PC-3 (cell line): ENCODE data around the gene FIGLA. TPM values are rescaled to one million over a fixed set of nuclear protein-coding genes. Genes with fewer than 3 reads are reported as not detected.

Source experiments
- ATAC-seq: fragments of 200-7000 bp; cut with Tn5 transposase; 2 replicates; pipeline ENCODE4 v1.9.1; 2020; ENCODE audit warnings: mild to moderate bottlenecking, moderate library complexity
- BruUV-seq: library from RNA; stranded (reverse); fragments of 400-500 nt; replicated peaks from 2 replicates; lab custom pipeline; 2021; lab: Mats Ljungman, UMichigan
- CTCF ChIA-PET: fragments of 300-600 bp; sonication (Branson Sonifier 250); formaldehyde crosslinking; loops from one replicate; lab custom pipeline; 2022; ENCODE audit warnings: antibody characterized with exemption; lab: Charles Lee
- POLR2A ChIA-PET: fragments of 300-600 bp; sonication (Branson Sonifier 250); formaldehyde crosslinking; loops from one replicate; lab custom pipeline; 2022; ENCODE audit warnings: antibody characterized with exemption; ENCODE audit not compliant: unreplicated experiment; lab: Charles Lee
- DNase-seq: peaks from one replicate; pipeline ENCODE4 v3.0.0-alpha.2; 2015
- H2AFZ ChIP-seq: fragments of 300-600 bp; sonication (generic); 2 replicates; pipeline ENCODE4 v1.6.0; 2016; ENCODE audit warnings: antibody characterized with exemption, low read length
- H3F3A ChIP-seq: fragments of 300-600 bp; sonication (generic); one replicate; pipeline ENCODE4 v1.6.0; 2017; ENCODE audit warnings: antibody characterized with exemption, low read length, control low read depth, mild to moderate bottlenecking; ENCODE audit not compliant: unreplicated experiment
- H3K27ac ChIP-seq: fragments of 300-600 bp; sonication (generic); 2 replicates; pipeline ENCODE4 v1.5.1; 2016; ENCODE audit warnings: mild to moderate bottlenecking, low read length
- H3K27me3 ChIP-seq: fragments of 300-600 bp; sonication (generic); 2 replicates; pipeline ENCODE4 v1.6.1; 2016; ENCODE audit warnings: low read length, mixed read lengths
- H3K36me3 ChIP-seq: fragments of 300-600 bp; sonication (generic); 2 replicates; pipeline ENCODE4 v1.6.1; 2016; ENCODE audit warnings: low read depth, mixed run types, low read length, mixed read lengths
- H3K4me1 ChIP-seq: fragments of 300-600 bp; sonication (generic); 2 replicates; pipeline ENCODE4 v1.5.1; 2016; ENCODE audit warnings: low read length; ENCODE audit not compliant: insufficient read depth
- H3K4me2 ChIP-seq: fragments of 300-600 bp; sonication (generic); 2 replicates; pipeline ENCODE4 v1.6.0; 2016; ENCODE audit warnings: low read length
- H3K4me3 ChIP-seq: fragments of 300-600 bp; sonication (generic); 2 replicates; pipeline ENCODE4 v1.5.1; 2016; ENCODE audit warnings: mild to moderate bottlenecking, low read length, mixed read lengths
- H3K79me2 ChIP-seq: fragments of 300-600 bp; sonication (generic); 2 replicates; pipeline ENCODE4 v1.6.1; 2017; ENCODE audit warnings: low read length, mixed read lengths
- H3K9ac ChIP-seq: fragments of 300-600 bp; sonication (generic); 2 replicates; pipeline ENCODE4 v1.6.0; 2016; ENCODE audit warnings: mild to moderate bottlenecking, low read length
- H3K9me2 ChIP-seq: fragments of 300-600 bp; sonication (generic); replicated peaks from 2 replicates; pipeline ENCODE4 v1.6.1; 2016; ENCODE audit warnings: mixed run types, low read length, mixed read lengths
- H3K9me3 ChIP-seq: fragments of 300-600 bp; sonication (generic); 2 replicates; pipeline ENCODE4 v1.6.1; 2016; ENCODE audit warnings: low read length, mixed read lengths
- H4K20me1 ChIP-seq: fragments of 300-600 bp; sonication (generic); 2 replicates; pipeline ENCODE4 v1.6.1; 2016; ENCODE audit warnings: low read length, mixed read lengths
- EZH2 ChIP-seq: fragments of 300-600 bp; sonication (generic); IDR thresholded peaks from one replicate; pipeline ENCODE4 v1.6.1; 2017; ENCODE audit warnings: antibody characterized with exemption, mild to moderate bottlenecking, low read length; ENCODE audit not compliant: unreplicated experiment
- EZH2phosphoT487 ChIP-seq: fragments of 300-600 bp; sonication (generic); IDR thresholded peaks from 2 replicates; pipeline ENCODE4 v1.6.1; 2018; ENCODE audit warnings: mild to moderate bottlenecking, antibody characterized with exemption, low read length, borderline replicate concordance
- intact Hi-C: fragments of 100-400 bp; cut with micrococcal nuclease; formaldehyde crosslinking; loops from 2 replicates; pipeline ENCODE4 v1.9.0; 2023
- total RNA-seq: library from RNA; depleted of rRNA; stranded (reverse); fragments of >200 nt; gene quantifications from 2 replicates; pipeline ENCODE4 v1.2.3, GENCODE V29; 2014
- TF ChIP-seq, protein P1 (sequence below): fragments of 300-600 bp; sonication (generic); conservative IDR thresholded peaks from 2 replicates; pipeline ENCODE4 v1.5.1; 2017; ENCODE audit warnings: antibody characterized with exemption, low read depth, mild to moderate bottlenecking, low read length

The FIGLA gene
- total RNA-seq, 1 experiment from 2014 or later, result not detected

GRCh38 chr2:70823249-70823648, 32.8 kb upstream of the FIGLA start:
- intact Hi-C loops, result no loop called here
- DNase-seq, result no peak
- POLR2A ChIA-PET, result no interaction called here
- BruUV-seq, result no TSS peak
- no peaks in the 10 kb centered on the region for H3K9me2 ChIP-seq
- H3K79me2 ChIP-seq, result no peaks in the 10 kb centered on the region
- no peaks in the 10 kb centered on the region for H3K36me3 ChIP-seq
- no peaks in the 10 kb centered on the region for H4K20me1 ChIP-seq
- H3K27me3 ChIP-seq, result peaks cover 53% of the 10 kb centered on the region
- TF ChIP-seq, protein P1, sequence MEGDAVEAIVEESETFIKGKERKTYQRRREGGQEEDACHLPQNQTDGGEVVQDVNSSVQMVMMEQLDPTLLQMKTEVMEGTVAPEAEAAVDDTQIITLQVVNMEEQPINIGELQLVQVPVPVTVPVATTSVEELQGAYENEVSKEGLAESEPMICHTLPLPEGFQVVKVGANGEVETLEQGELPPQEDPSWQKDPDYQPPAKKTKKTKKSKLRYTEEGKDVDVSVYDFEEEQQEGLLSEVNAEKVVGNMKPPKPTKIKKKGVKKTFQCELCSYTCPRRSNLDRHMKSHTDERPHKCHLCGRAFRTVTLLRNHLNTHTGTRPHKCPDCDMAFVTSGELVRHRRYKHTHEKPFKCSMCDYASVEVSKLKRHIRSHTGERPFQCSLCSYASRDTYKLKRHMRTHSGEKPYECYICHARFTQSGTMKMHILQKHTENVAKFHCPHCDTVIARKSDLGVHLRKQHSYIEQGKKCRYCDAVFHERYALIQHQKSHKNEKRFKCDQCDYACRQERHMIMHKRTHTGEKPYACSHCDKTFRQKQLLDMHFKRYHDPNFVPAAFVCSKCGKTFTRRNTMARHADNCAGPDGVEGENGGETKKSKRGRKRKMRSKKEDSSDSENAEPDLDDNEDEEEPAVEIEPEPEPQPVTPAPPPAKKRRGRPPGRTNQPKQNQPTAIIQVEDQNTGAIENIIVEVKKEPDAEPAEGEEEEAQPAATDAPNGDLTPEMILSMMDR, result no peak
- TF ChIP-seq EZH2 (no peak), EZH2phosphoT487 (no peak)
- no peak overlapping the region for H3K4me3 ChIP-seq
- no peak for ATAC-seq
- no peaks in the 10 kb centered on the region for H3F3A ChIP-seq
- H3K9ac ChIP-seq, result no peak overlapping the region
- no peaks in the 10 kb centered on the region for H3K4me1 ChIP-seq
- no peak overlapping the region for H3K27ac ChIP-seq
- H2AFZ ChIP-seq, result no peak overlapping the region
- CTCF ChIA-PET, result no interaction called here
- no peak overlapping the region for H3K4me2 ChIP-seq
- H3K9me3 ChIP-seq, result no peaks in the 10 kb centered on the region

DNA sequence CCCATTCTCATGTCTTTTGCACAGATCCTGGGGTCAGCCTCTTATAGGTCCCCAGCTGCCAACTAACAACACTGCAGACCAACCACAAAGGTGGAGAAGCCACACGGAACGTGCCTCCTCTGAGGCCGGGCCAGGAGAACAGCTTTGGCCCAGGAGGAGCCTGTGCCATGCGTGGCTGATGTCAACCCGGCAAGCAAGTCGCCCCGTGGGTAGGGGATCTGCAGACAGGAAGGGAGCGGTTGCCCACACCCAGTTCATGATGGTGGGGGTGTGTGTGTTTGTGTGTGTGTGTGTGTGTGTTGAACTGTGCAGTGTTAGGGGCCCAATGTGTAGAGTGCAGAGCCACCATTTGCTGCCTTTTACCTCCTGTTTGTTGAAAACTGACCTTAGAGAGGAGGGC, 32.4 kb upstream of the FIGLA start:
- no TSS peak for BruUV-seq

DNA sequence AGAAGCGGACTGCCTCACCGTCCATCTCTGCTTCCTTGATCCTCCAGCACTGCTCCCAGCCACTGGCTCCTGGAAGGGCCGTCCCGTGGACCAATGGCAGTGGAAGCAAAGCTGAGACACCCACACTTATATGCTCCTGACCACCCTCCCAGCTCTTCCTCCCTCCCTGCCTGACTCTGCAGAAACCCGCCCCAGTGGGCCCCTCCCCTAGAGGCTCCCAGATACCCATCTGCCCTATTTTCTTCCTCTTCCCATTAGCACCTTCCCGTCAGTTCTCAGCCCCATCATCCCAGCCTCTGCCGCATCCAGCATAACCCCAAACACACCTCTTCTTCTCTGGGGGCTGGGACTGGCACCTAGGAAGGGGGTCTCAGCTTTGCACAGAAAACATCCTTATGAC, 30.1 kb upstream of the FIGLA start, which contains the start of gene CLEC4F:
Gene CLEC4F (minus strand): TSS at position 101 of the 400 bp plus-strand sequence. CDS start 76 bp downstream, at position 25.
- Histone ChIP-seq H4K20me1 (no peaks in the 10 kb centered on the region), H3K36me3 (no peaks in the 10 kb centered on the region), H2AFZ (no peak within 1 kb of the TSS), H3K27me3 (peaks cover 68% of the 10 kb centered on the region), H3K4me2 (no peak within 1 kb of the TSS), H3K9me2 (no peaks in the 10 kb centered on the region), H3K4me1 (no peaks in the 10 kb centered on the region), H3K4me3 (no peak within 1 kb of the TSS), H3K79me2 (no peaks in the 10 kb centered on the region), H3K9ac (no peak within 1 kb of the TSS), H3F3A (no peaks in the 10 kb centered on the region), H3K27ac (no peak within 1 kb of the TSS), H3K9me3 (no peaks in the 10 kb centered on the region)
- CTCF ChIA-PET, result no interaction called here
- TF ChIP-seq EZH2, result no peak
- TF ChIP-seq EZH2phosphoT487, result no peak
- TF ChIP-seq, protein P1, result no peak
- intact Hi-C loops, result no loop called here
- POLR2A ChIA-PET, result no interaction called here
- ATAC-seq (no peak), DNase-seq (no peak)
- no TSS peak for BruUV-seq

More for the DNA sequence above, 32.4 kb upstream of the FIGLA start:
- ChIA-PET POLR2A (no interaction called here), CTCF (no interaction called here)
- H3K4me2 ChIP-seq, result no peak overlapping the region
- no peaks in the 10 kb centered on the region for H3K79me2 ChIP-seq
- H3K9ac ChIP-seq, result no peak overlapping the region
- H2AFZ ChIP-seq, result no peak overlapping the region
- no peaks in the 10 kb centered on the region for H3K36me3 ChIP-seq
- intact Hi-C loops, result no loop called here
- no peaks in the 10 kb centered on the region for H3K4me1 ChIP-seq
- H3K4me3 ChIP-seq, result no peak overlapping the region
- TF ChIP-seq EZH2phosphoT487 (no peak), EZH2 (no peak)
- TF ChIP-seq, protein P1, result no peak
- no peak overlapping the region for H3K27ac ChIP-seq
- H3K9me3 ChIP-seq, result no peaks in the 10 kb centered on the region
- no peak for ATAC-seq
- no peaks in the 10 kb centered on the region for H3F3A ChIP-seq
- H4K20me1 ChIP-seq, result no peaks in the 10 kb centered on the region
- H3K9me2 ChIP-seq, result no peaks in the 10 kb centered on the region
- H3K27me3 ChIP-seq, result peaks cover 57% of the 10 kb centered on the region
- DNase-seq, result no peak
